ENCODE results near the gene PDE4D. TPM values are rescaled to one million over a fixed set of nuclear protein-coding genes. Genes with fewer than 3 reads are reported as not detected.
A peak's percentile ranks its signal among the peaks of the same experiment; 100 is the strongest.

PDE4D gene
- total RNA-seq, 1 experiment from 2014 or later: 2.1 TPM

- Histone ChIP-seq H4K8ac (replicated peaks; ENCODE audit: insufficient read length, low read depth, low read length) (no peak overlapping the region), H3K4me1 (ENCODE audit: insufficient read depth, low read length) (peaks cover 8% of the 10 kb centered on the region), H3K23ac (ENCODE audit: insufficient read length, low read depth, low read length) (no peak overlapping the region), H3K23me2 (ENCODE audit: insufficient read length, low read depth, low read length, poor library complexity, severe bottlenecking) (no peaks in the 10 kb centered on the region), H3K79me2 (ENCODE audit: insufficient read depth, low read length) (no peaks in the 10 kb centered on the region), H3K18ac (ENCODE audit: insufficient read length, low read depth, low read length) (no peak overlapping the region), H3K56ac (ENCODE audit: insufficient read length, low read depth, low read length) (no peak overlapping the region), H2BK15ac (ENCODE audit: low read depth, low read length) (no peak overlapping the region), H3K9ac (ENCODE audit: extremely low read depth, insufficient read length, low read length) (no peak overlapping the region), H3K4me2 (ENCODE audit: insufficient read depth, insufficient read length, low read length) (no peak overlapping the region), H3K79me1 (ENCODE audit: insufficient read depth, low read depth, low read length, poor library complexity, severe bottlenecking) (no peaks in the 10 kb centered on the region), H2AK5ac (ENCODE audit: insufficient read length, low read length) (no peak overlapping the region), H2BK20ac (ENCODE audit: low read depth, low read length, poor library complexity, severe bottlenecking) (no peak overlapping the region), H3K4ac (ENCODE audit: low read depth, low read length) (no peak overlapping the region), H3K27ac (ENCODE audit: insufficient read length, low read depth, low read length) (no peak overlapping the region), H3K9me3 (ENCODE audit: control insufficient read depth, low read depth, low read length) (no peaks in the 10 kb centered on the region), H2BK12ac (ENCODE audit: insufficient read length, low read depth, low read length) (no peak overlapping the region), H4K20me1 (ENCODE audit: control insufficient read depth, insufficient read depth, insufficient read length) (no peaks in the 10 kb centered on the region), H2BK5ac (ENCODE audit: insufficient read length, low read length) (no peak overlapping the region), H4K91ac (ENCODE audit: insufficient read length, low read depth, low read length) (no peak overlapping the region), H3K27me3 (ENCODE audit: insufficient read depth, low read length) (no peaks in the 10 kb centered on the region), H3T11ph (ENCODE audit: low read length) (no peak overlapping the region), H2BK120ac (ENCODE audit: low read depth, low read length, poor library complexity, severe bottlenecking) (no peak overlapping the region), H4K5ac (ENCODE audit: insufficient read length, low read depth, low read length) (no peak overlapping the region), H3K14ac (ENCODE audit: insufficient read depth, low read length) (no peak overlapping the region), H2AFZ (ENCODE audit: low read length) (no peak overlapping the region)
- H3K4me3 Mint-ChIP-seq: no peak overlapping the region
- 0 out of 5 replicates have a peak, but pooled peaks cover 0 to 4% of the 10 kb centered on the region in 2 experiments for H3K9me3 Mint-ChIP-seq
- no CpG with 5 or more reads among the region's 1 CpG for WGBS (ENCODE audit: extremely low coverage, insufficient read length, low lambda C conversion rate)
- H3K27ac Mint-ChIP-seq: peak overlapping the region in 1 of 3 experiments; percentile 8; a peak in 1 of 7 replicates
- H3K4me1 Mint-ChIP-seq: peaks cover 57 to 65% of the 10 kb centered on the region in 2 experiments
- TF ChIP-seq, protein P1, sequence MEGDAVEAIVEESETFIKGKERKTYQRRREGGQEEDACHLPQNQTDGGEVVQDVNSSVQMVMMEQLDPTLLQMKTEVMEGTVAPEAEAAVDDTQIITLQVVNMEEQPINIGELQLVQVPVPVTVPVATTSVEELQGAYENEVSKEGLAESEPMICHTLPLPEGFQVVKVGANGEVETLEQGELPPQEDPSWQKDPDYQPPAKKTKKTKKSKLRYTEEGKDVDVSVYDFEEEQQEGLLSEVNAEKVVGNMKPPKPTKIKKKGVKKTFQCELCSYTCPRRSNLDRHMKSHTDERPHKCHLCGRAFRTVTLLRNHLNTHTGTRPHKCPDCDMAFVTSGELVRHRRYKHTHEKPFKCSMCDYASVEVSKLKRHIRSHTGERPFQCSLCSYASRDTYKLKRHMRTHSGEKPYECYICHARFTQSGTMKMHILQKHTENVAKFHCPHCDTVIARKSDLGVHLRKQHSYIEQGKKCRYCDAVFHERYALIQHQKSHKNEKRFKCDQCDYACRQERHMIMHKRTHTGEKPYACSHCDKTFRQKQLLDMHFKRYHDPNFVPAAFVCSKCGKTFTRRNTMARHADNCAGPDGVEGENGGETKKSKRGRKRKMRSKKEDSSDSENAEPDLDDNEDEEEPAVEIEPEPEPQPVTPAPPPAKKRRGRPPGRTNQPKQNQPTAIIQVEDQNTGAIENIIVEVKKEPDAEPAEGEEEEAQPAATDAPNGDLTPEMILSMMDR (conservative IDR thresholded peaks at IDR 0.05): no peak
- H3K27me3 Mint-ChIP-seq (ENCODE audit: low read depth): no peaks in the 10 kb centered on the region
- no peak for DNase-seq
- peaks cover 0 to 4% (median 4%) of the 10 kb centered on the region in 3 experiments; a peak in 2 of 7 replicates for H3K36me3 Mint-ChIP-seq (ENCODE audit: insufficient read depth in 1 of 3, low read depth in 3 of 3)
Measured at GRCh38 chr5:59704936-59705335, 188.6 kb downstream of the PDE4D start.
